GM19240 (cell line): Measurements from ENCODE around the gene LAMA2.
"Not testable (repeated sequence)": the region's sequence is repeated elsewhere in the genome, so short reads cannot be mapped to it uniquely, and the experiment has no call there.

ENCODE experiments used
- DNase-seq: peaks from one replicate; pipeline ENCODE4 v3.0.0; 2011; ENCODE audit warnings: low spot score; ENCODE audit not compliant: insufficient read length

Gene LAMA2

GRCh38 chr6:129069006-129069405, 186.1 kb downstream of the LAMA2 start:
- no peak for DNase-seq

- no peak for DNase-seq
Measured at GRCh38 chr6:129073051-129073450, 190.1 kb downstream of the LAMA2 start.

- no peak for DNase-seq
Measured at GRCh38 chr6:129073691-129074395, 190.9 kb downstream of the LAMA2 start.

- no peak for DNase-seq
Measured at GRCh38 chr6:129084406-129084805, 201.5 kb downstream of the LAMA2 start.

- not testable (repeated sequence) for DNase-seq
Measured at GRCh38 chr6:129088481-129088880, 205.5 kb downstream of the LAMA2 start.

GRCh38 chr6:129089357-129089756, 206.4 kb downstream of the LAMA2 start:
- no peak for DNase-seq

- no peak for DNase-seq
Measured at GRCh38 chr6:129094147-129094546, 211.2 kb downstream of the LAMA2 start.

GRCh38 chr6:129096651-129097290, 213.8 kb downstream of the LAMA2 start:
- no peak for DNase-seq

- no peak for DNase-seq
Measured at GRCh38 chr6:129098061-129098553, 215.2 kb downstream of the LAMA2 start.

GRCh38 chr6:129099696-129100095, 216.8 kb downstream of the LAMA2 start:
- no peak for DNase-seq

- no peak for DNase-seq
Measured at GRCh38 chr6:129100164-129100563, 217.2 kb downstream of the LAMA2 start.

GRCh38 chr6:129102741-129103140, 219.8 kb downstream of the LAMA2 start:
- DNase-seq, result no peak

GRCh38 chr6:129104131-129104530, 221.2 kb downstream of the LAMA2 start:
- no peak for DNase-seq

- DNase-seq, result no peak
Measured at GRCh38 chr6:129104560-129104959, 221.6 kb downstream of the LAMA2 start.

GRCh38 chr6:129105035-129105434, 222.1 kb downstream of the LAMA2 start:
- DNase-seq, result no peak

GRCh38 chr6:129105793-129106192, 222.9 kb downstream of the LAMA2 start:
- no peak for DNase-seq

GRCh38 chr6:129108337-129108736, 225.4 kb downstream of the LAMA2 start:
- DNase-seq, result no peak

- DNase-seq, result no peak
Measured at GRCh38 chr6:129110690-129111343, 227.9 kb downstream of the LAMA2 start.

- no peak for DNase-seq
Measured at GRCh38 chr6:129111346-129111745, 228.4 kb downstream of the LAMA2 start.

- DNase-seq, result no peak
Measured at GRCh38 chr6:129111853-129112252, 228.9 kb downstream of the LAMA2 start.

- no peak for DNase-seq
Measured at GRCh38 chr6:129112591-129112990, 229.7 kb downstream of the LAMA2 start.

GRCh38 chr6:129113637-129114036, 230.7 kb downstream of the LAMA2 start:
- DNase-seq, result no peak
